H1 (cell line): ENCODE data around the gene SYT15.

Source experiments
- ATF2 ChIP-seq: IDR thresholded peaks from 2 replicates; pipeline ENCODE4 v1.6.1; 2012; ENCODE audit warnings: low read length, inconsistent platforms
- ATF3 ChIP-seq: IDR thresholded peaks from 2 replicates; pipeline ENCODE4 v1.6.1; 2011; ENCODE audit warnings: low read depth, mild to moderate bottlenecking, low read length; ENCODE audit not compliant: insufficient read depth
- BACH1 ChIP-seq: IDR thresholded peaks from 2 replicates; pipeline ENCODE4 v1.6.1; 2012; ENCODE audit warnings: low read length, improper control_type of control experiment
- BRCA1 ChIP-seq: IDR thresholded peaks from 2 replicates; pipeline ENCODE4 v1.6.1; 2012; ENCODE audit warnings: low read depth, low read length, improper control_type of control experiment
- CREB1 ChIP-seq: IDR thresholded peaks from 2 replicates; pipeline ENCODE4 v1.6.1; 2012; ENCODE audit warnings: inconsistent platforms
- CTCF ChIP-seq, 3 experiments: IDR thresholded peaks; 1 replicate in 2 of 3; 2 replicates in 1 of 3; pipeline versions ENCODE4 v1.5.1 to v1.6.1; 2011; ENCODE audit warnings: low read length in 3 of 3, mild to moderate bottlenecking in 3 of 3, inconsistent platforms in 2 of 3, low read depth in 1 of 3, moderate library complexity in 1 of 3; ENCODE audit not compliant: insufficient read depth in 1 of 3; ENCODE audit errors: control extremely low read depth in 1 of 3
- EP300 ChIP-seq, 2 experiments: IDR thresholded peaks; 1 replicate in 1 of 2; 2 replicates in 1 of 2; pipeline ENCODE4 v1.6.1; 2011 to 2012; ENCODE audit warnings: low read depth in 2 of 2, low read length in 2 of 2, mild to moderate bottlenecking in 2 of 2, borderline replicate concordance in 1 of 2, inconsistent platforms in 1 of 2, moderate library complexity in 1 of 2
- GTF2F1 ChIP-seq: IDR thresholded peaks from 2 replicates; pipeline ENCODE4 v1.6.1; 2012; ENCODE audit warnings: low read depth, low read length, improper control_type of control experiment, borderline replicate concordance
- MAFK ChIP-seq: IDR thresholded peaks from 2 replicates; pipeline ENCODE4 v1.6.1; 2012; ENCODE audit warnings: low read depth, mild to moderate bottlenecking, improper control_type of control experiment, low read length
- POLR2A ChIP-seq, 2 experiments: IDR thresholded peaks; 1 replicate in 1 of 2; 2 replicates in 1 of 2; pipeline ENCODE4 v1.6.1; 2011; ENCODE audit warnings: low read depth in 2 of 2, low read length in 2 of 2, mild to moderate bottlenecking in 2 of 2; ENCODE audit errors: control extremely low read depth in 1 of 2
- POLR2AphosphoS5 ChIP-seq: IDR thresholded peaks from 2 replicates; pipeline ENCODE4 v1.6.1; 2011; ENCODE audit warnings: low read depth, low read length
- TEAD4 ChIP-seq: IDR thresholded peaks from 2 replicates; pipeline ENCODE4 v1.6.1; 2012; ENCODE audit warnings: low read depth, low read length, inconsistent platforms, mixed read lengths

- TF ChIP-seq POLR2A (IDR thresholded peaks at IDR 0.05; ENCODE audit: control extremely low read depth in 1 of 2, low read depth in 2 of 2, low read length in 2 of 2) (no peak), CTCF (IDR thresholded peaks at IDR 0.05; ENCODE audit: control extremely low read depth in 1 of 3, insufficient read depth in 1 of 3, low read depth in 1 of 3, low read length in 3 of 3) (no peak), EP300 (IDR thresholded peaks at IDR 0.05; ENCODE audit: borderline replicate concordance in 1 of 2, low read depth in 2 of 2, low read length in 2 of 2) (no peak), ATF2 (no peak), POLR2AphosphoS5 (no peak), MAFK (no peak), ATF3 (no peak), BRCA1 (no peak), CREB1 (no peak), BACH1 (no peak), GTF2F1 (no peak), TEAD4 (no peak)
Measured at GRCh38 chr10:46542567-46543465, 36.1 kb upstream of the SYT15 start.
